K562 (cell line): Measurements from ENCODE around the gene BBC3. TPM values are rescaled to one million over a fixed set of nuclear protein-coding genes. Genes with fewer than 3 reads are reported as not detected.

Experiments
- ATAC-seq: fragments of 200-7000 bp; cut with Tn5 transposase; 3 replicates; pipeline ENCODE4 v1.9.1; 2020; ENCODE audit warnings: moderate library complexity
- BruUV-seq: library from RNA; stranded (reverse); fragments of 400-500 nt; replicated peaks from 2 replicates; lab custom pipeline; 2021; lab: Mats Ljungman, UMichigan
- CTCF ChIA-PET: fragments of 300-600 bp; formaldehyde crosslinking; extraction: SDS; loops from one replicate; lab custom pipeline; 2021; ENCODE audit warnings: low intra/inter-chr PET ratio; lab: Yijun Ruan, JAX
- POLR2A ChIA-PET: fragments of 300-600, 350-650 bp; sonication (Branson Sonifier 250); formaldehyde crosslinking; extraction: SDS; loops from one replicate; lab custom pipeline; 2021; ENCODE audit warnings: antibody characterized with exemption, inconsistent platforms; lab: Yijun Ruan, JAX
- DNase-seq, 4 experiments: peaks; one replicate each; pipeline versions ENCODE4 v3.0.0 to v3.0.0-alpha.2; 2011 to 2018; ENCODE audit warnings: low spot score in 3 of 4, mixed read lengths in 3 of 4; ENCODE audit errors: extremely low read depth in 1 of 4
- FAIRE-seq: peaks from 2 replicates; lab custom pipeline; 2011; peaks lifted over from hg19 to GRCh38; lab: Jason Lieb, UNC
- H2AFZ ChIP-seq: 2 replicates; pipeline ENCODE4 v1.6.0; 2011; ENCODE audit warnings: low read depth, low read length, control low read depth, inconsistent platforms
- H3K27ac ChIP-seq: fragments of 200-600 bp; 3 replicates; pipeline ENCODE4 v1.8.0; 2011; ENCODE audit warnings: low read depth, mild to moderate bottlenecking, control low read depth, inconsistent platforms, low read length, moderate library complexity, mixed read lengths; ENCODE audit errors: extremely low read depth
- H3K27me3 ChIP-seq, 2 experiments: fragments of 300-600 bp in 1 of 2; 2 replicates in 1 of 2; 3 replicates in 1 of 2; pipeline versions ENCODE4 v1.6.0 to v1.8.0; 2011; ENCODE audit warnings: inconsistent platforms in 2 of 2, low read length in 2 of 2, mild to moderate bottlenecking in 1 of 2, mixed read lengths in 1 of 2, moderate library complexity in 1 of 2; ENCODE audit not compliant: control insufficient read depth in 2 of 2, insufficient read depth in 2 of 2
- H3K36me3 ChIP-seq: fragments of 300-600 bp; 3 replicates; pipeline ENCODE4 v1.8.0; 2011; ENCODE audit warnings: mild to moderate bottlenecking, low read length, inconsistent platforms; ENCODE audit not compliant: control insufficient read depth, insufficient read depth
- H3K4me1 ChIP-seq, 2 experiments: fragments of 200-600 bp in 1 of 2; replicated peaks in 1 of 2; 2 replicates in 1 of 2; 3 replicates in 1 of 2; pipeline versions ENCODE4 v1.5.1 to v1.8.0; 2011; ENCODE audit warnings: inconsistent platforms in 2 of 2, low read length in 2 of 2, mild to moderate bottlenecking in 1 of 2, mixed read lengths in 1 of 2, moderate library complexity in 1 of 2; ENCODE audit not compliant: control insufficient read depth in 2 of 2, insufficient read depth in 2 of 2
- H3K4me2 ChIP-seq: 2 replicates; pipeline ENCODE4 v1.6.1; 2011; ENCODE audit warnings: low read length, control low read depth, inconsistent platforms, mixed read lengths; ENCODE audit not compliant: insufficient read depth
- H3K4me3 ChIP-seq: fragments of 200-600 bp; sonication (generic), shearing (Covaris generic); 2 replicates; pipeline ENCODE4 v1.5.1; 2016; ENCODE audit warnings: control low read depth, inconsistent platforms
- H3K79me2 ChIP-seq: fragments of 200-600 bp; 3 replicates; pipeline ENCODE4 v1.8.0; 2011; ENCODE audit warnings: low read length, inconsistent platforms; ENCODE audit not compliant: control insufficient read depth, insufficient read depth
- H3K9ac ChIP-seq, 2 experiments: 2 replicates each; pipeline versions ENCODE4 v1.6.0 to v1.6.1; 2011; ENCODE audit warnings: low read depth in 2 of 2, low read length in 2 of 2, control low read depth in 1 of 2, inconsistent platforms in 1 of 2, mild to moderate bottlenecking in 1 of 2, mixed read lengths in 1 of 2; ENCODE audit not compliant: insufficient read depth in 1 of 2
- H3K9me1 ChIP-seq: one replicate; pipeline ENCODE4 v1.6.0; 2011; ENCODE audit warnings: inconsistent platforms, mild to moderate bottlenecking, low read length, moderate library complexity; ENCODE audit not compliant: control insufficient read depth, insufficient read depth
- H3K9me3 ChIP-seq: replicated peaks from 2 replicates; pipeline ENCODE4 v1.5.1; 2011; ENCODE audit warnings: low read depth, low read length, inconsistent platforms; ENCODE audit not compliant: control insufficient read depth, insufficient read depth
- H4K20me1 ChIP-seq: replicated peaks from 2 replicates; pipeline ENCODE4 v1.6.1; 2011; ENCODE audit warnings: low read length, inconsistent platforms, mixed read lengths; ENCODE audit not compliant: control insufficient read depth, insufficient read depth
- ARNT ChIP-seq, 2 experiments: fragments of 450-650 bp; IDR thresholded peaks; 2 replicates each; pipeline ENCODE4 v1.6.1; 2016; ENCODE audit warnings: mild to moderate bottlenecking in 1 of 2
- CBX1 ChIP-seq: sonication (generic); IDR thresholded peaks from 2 replicates; pipeline ENCODE4 v1.6.1; 2016; ENCODE audit warnings: antibody characterized with exemption, low read depth, mild to moderate bottlenecking
- HDAC1 ChIP-seq, 2 experiments: fragments of 450-650 bp; IDR thresholded peaks; 2 replicates each; pipeline ENCODE4 v1.6.1; 2016 to 2017; ENCODE audit warnings: inconsistent platforms in 1 of 2, mild to moderate bottlenecking in 1 of 2, moderate library complexity in 1 of 2
- MCM3 ChIP-seq: fragments of 450-650 bp; IDR thresholded peaks from 2 replicates; pipeline ENCODE4 v1.6.1; 2016
- NFYB ChIP-seq: IDR thresholded peaks from 2 replicates; pipeline ENCODE4 v1.6.1; 2011; ENCODE audit warnings: mild to moderate bottlenecking, moderate library complexity; ENCODE audit not compliant: insufficient read length; ENCODE audit errors: extremely low read depth
- RBFOX2 ChIP-seq: fragments of 200-400 bp; formaldehyde crosslinking; IDR thresholded peaks from 2 replicates; pipeline ENCODE4 v1.6.1; 2017; ENCODE audit warnings: low read depth, mild to moderate bottlenecking, low read length, moderate library complexity
- SREBF1 ChIP-seq: fragments of 150-350 bp; IDR thresholded peaks from 2 replicates; pipeline ENCODE4 v1.6.1; 2014; ENCODE audit warnings: antibody characterized with exemption, low read depth, low read length, borderline replicate concordance
- SRSF9 ChIP-seq: fragments of 200-400 bp; formaldehyde crosslinking; IDR thresholded peaks from 2 replicates; pipeline ENCODE4 v1.6.1; 2017; ENCODE audit warnings: low read depth, low read length, borderline replicate concordance
- WHSC1 ChIP-seq: IDR thresholded peaks from one replicate; pipeline ENCODE4 v1.6.1; 2012; ENCODE audit warnings: low read length, control low read depth, inconsistent platforms
- WGBS: fragments of 100-300 bp; shearing (Covaris generic); methylation state at CpG from one replicate; pipeline ENCODE4 v1.1.6; 2016; ENCODE audit warnings: low coverage, mixed read lengths; ENCODE audit not compliant: insufficient coverage; ENCODE audit errors: missing lambda C conversion rate; 5-methylcytosine and 5-hydroxymethylcytosine counted together
- in situ Hi-C: fragments of 300-500 bp; cut with MboI; formaldehyde crosslinking; loops from 4 replicates; pipeline ENCODE4 v1.15.0; 2018; ENCODE audit warnings: inconsistent platforms, mixed read lengths
- intact Hi-C: fragments of 100-400 bp; cut with micrococcal nuclease; formaldehyde crosslinking; loops from 2 replicates; pipeline ENCODE4 v1.14.2; 2022
- polyA plus RNA-seq, 8 experiments: library from polyadenylated mRNA; depleted of rRNA in 4 of 8; stranded (reverse) in 5 of 8; unstranded in 3 of 8; fragments of >200 nt; fragmentation: Nextera tagmentation in 2 of 8; fragmentation: Illumina TruSeq in 1 of 8; extraction: Ambion mirVana in 2 of 8; extraction: Trizol in 1 of 8; gene quantifications; 2 replicates each; pipeline versions ENCODE4 v1.2.1 to v1.2.3, GENCODE V29; 2011 to 2014; ENCODE audit warnings: inconsistent platforms in 1 of 8, missing spikeins in 1 of 8
- total RNA-seq, 7 experiments: library from RNA; depleted of rRNA in 6 of 7; stranded (reverse); fragments of >200 nt in 6 of 7; fragmentation: Illumina TruSeq in 2 of 7; extraction: Trizol in 2 of 7; gene quantifications; 2 replicates each; pipeline versions ENCODE4 v1.2.1 to v1.2.3, GENCODE V29; 2011 to 2021; ENCODE audit warnings: low replicate concordance in 1 of 7
- TF ChIP-seq, protein P1 (sequence below): IDR thresholded peaks from 2 replicates; pipeline ENCODE4 v1.6.1; 2012; ENCODE audit warnings: low read depth, low read length, improper control_type of control experiment, borderline replicate concordance
- TF ChIP-seq, protein P2 (sequence below): sonication (generic); formaldehyde crosslinking; IDR thresholded peaks from 2 replicates; pipeline ENCODE4 v1.8.0; 2023; ENCODE audit warnings: missing genetic modification reagents, mild to moderate bottlenecking, borderline replicate concordance
- TF ChIP-seq, protein P3 (sequence below): sonication (generic); formaldehyde crosslinking; IDR thresholded peaks from 2 replicates; pipeline ENCODE4 v1.8.0; 2022; ENCODE audit warnings: mild to moderate bottlenecking, low read depth, missing genetic modification reagents
- TF ChIP-seq, protein P4 (sequence below): fragments of 450-650 bp; IDR thresholded peaks from 2 replicates; pipeline ENCODE4 v1.7.0; 2016; ENCODE audit warnings: borderline replicate concordance

The BBC3 gene
- total and polyA plus RNA-seq, 9 of the 15 experiments (the other 6 are each of a cell fraction or from before 2014, with no cell fraction given), result 0.15 to 30.7 (median 4.8) TPM

DNA sequence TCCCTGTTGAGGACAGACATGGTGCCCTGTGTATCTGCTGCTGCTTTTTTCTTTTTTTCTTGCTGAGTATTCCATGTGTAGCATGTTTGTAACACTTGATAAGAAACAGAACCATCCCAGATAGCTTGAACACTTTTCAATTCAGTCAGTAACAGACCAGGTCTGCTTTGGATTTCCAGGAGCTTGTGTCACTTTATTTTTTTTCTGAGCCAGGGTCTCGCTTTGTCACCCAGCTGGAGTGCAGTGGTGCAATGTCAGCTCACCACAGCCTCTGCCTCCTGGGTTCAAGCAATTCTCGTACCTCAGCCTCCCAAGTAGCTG, 43.7 kb downstream of the BBC3 start:
- H2AFZ ChIP-seq, result no peak overlapping the region
- no peak for TF ChIP-seq MCM3
- TF ChIP-seq RBFOX2, result no peak
- no peak for TF ChIP-seq NFYB
- TF ChIP-seq, protein P1, sequence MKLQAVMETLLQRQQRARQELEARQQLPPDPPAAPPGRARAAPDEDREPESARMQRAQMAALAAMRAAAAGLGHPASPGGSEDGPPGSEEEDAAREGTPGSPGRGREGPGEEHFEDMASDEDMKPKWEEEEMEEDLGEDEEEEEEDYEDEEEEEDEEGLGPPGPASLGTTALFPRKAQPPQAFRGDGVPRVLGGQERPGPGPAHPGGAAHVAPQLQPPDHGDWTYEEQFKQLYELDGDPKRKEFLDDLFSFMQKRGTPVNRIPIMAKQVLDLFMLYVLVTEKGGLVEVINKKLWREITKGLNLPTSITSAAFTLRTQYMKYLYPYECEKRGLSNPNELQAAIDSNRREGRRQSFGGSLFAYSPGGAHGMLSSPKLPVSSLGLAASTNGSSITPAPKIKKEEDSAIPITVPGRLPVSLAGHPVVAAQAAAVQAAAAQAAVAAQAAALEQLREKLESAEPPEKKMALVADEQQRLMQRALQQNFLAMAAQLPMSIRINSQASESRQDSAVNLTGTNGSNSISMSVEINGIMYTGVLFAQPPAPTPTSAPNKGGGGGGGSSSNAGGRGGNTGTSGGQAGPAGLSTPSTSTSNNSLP, result no peak
- TF ChIP-seq, protein P2, sequence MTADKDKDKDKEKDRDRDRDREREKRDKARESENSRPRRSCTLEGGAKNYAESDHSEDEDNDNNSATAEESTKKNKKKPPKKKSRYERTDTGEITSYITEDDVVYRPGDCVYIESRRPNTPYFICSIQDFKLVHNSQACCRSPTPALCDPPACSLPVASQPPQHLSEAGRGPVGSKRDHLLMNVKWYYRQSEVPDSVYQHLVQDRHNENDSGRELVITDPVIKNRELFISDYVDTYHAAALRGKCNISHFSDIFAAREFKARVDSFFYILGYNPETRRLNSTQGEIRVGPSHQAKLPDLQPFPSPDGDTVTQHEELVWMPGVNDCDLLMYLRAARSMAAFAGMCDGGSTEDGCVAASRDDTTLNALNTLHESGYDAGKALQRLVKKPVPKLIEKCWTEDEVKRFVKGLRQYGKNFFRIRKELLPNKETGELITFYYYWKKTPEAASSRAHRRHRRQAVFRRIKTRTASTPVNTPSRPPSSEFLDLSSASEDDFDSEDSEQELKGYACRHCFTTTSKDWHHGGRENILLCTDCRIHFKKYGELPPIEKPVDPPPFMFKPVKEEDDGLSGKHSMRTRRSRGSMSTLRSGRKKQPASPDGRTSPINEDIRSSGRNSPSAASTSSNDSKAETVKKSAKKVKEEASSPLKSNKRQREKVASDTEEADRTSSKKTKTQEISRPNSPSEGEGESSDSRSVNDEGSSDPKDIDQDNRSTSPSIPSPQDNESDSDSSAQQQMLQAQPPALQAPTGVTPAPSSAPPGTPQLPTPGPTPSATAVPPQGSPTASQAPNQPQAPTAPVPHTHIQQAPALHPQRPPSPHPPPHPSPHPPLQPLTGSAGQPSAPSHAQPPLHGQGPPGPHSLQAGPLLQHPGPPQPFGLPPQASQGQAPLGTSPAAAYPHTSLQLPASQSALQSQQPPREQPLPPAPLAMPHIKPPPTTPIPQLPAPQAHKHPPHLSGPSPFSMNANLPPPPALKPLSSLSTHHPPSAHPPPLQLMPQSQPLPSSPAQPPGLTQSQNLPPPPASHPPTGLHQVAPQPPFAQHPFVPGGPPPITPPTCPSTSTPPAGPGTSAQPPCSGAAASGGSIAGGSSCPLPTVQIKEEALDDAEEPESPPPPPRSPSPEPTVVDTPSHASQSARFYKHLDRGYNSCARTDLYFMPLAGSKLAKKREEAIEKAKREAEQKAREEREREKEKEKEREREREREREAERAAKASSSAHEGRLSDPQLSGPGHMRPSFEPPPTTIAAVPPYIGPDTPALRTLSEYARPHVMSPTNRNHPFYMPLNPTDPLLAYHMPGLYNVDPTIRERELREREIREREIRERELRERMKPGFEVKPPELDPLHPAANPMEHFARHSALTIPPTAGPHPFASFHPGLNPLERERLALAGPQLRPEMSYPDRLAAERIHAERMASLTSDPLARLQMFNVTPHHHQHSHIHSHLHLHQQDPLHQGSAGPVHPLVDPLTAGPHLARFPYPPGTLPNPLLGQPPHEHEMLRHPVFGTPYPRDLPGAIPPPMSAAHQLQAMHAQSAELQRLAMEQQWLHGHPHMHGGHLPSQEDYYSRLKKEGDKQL (CRISPR knock-in tag), result no peak
- TF ChIP-seq WHSC1, result no peak
- TF ChIP-seq, protein P3, sequence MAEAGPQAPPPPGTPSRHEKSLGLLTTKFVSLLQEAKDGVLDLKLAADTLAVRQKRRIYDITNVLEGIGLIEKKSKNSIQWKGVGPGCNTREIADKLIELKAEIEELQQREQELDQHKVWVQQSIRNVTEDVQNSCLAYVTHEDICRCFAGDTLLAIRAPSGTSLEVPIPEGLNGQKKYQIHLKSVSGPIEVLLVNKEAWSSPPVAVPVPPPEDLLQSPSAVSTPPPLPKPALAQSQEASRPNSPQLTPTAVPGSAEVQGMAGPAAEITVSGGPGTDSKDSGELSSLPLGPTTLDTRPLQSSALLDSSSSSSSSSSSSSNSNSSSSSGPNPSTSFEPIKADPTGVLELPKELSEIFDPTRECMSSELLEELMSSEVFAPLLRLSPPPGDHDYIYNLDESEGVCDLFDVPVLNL, result no peak
- no peak for TF ChIP-seq HDAC1 (IDR thresholded peaks at IDR 0.05)
- no peak for TF ChIP-seq CBX1
- TF ChIP-seq, protein P4, sequence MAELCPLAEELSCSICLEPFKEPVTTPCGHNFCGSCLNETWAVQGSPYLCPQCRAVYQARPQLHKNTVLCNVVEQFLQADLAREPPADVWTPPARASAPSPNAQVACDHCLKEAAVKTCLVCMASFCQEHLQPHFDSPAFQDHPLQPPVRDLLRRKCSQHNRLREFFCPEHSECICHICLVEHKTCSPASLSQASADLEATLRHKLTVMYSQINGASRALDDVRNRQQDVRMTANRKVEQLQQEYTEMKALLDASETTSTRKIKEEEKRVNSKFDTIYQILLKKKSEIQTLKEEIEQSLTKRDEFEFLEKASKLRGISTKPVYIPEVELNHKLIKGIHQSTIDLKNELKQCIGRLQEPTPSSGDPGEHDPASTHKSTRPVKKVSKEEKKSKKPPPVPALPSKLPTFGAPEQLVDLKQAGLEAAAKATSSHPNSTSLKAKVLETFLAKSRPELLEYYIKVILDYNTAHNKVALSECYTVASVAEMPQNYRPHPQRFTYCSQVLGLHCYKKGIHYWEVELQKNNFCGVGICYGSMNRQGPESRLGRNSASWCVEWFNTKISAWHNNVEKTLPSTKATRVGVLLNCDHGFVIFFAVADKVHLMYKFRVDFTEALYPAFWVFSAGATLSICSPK, result no peak
- no peak for TF ChIP-seq SREBF1
- no peak for TF ChIP-seq SRSF9
- no peak for TF ChIP-seq ARNT (IDR thresholded peaks at IDR 0.05)
- TF ChIP-seq, all 486 proteins: peak for 0
- peaks cover under 1 to 5% of the 10 kb centered on the region in 2 experiments; a peak in 3 of 5 replicates for H3K4me1 ChIP-seq
- H3K79me2 ChIP-seq, result peaks cover 19% of the 10 kb centered on the region; the same call in 2 of the 3 replicates
- CTCF ChIA-PET, result no interaction called here
- POLR2A ChIA-PET, result interaction anchor here (0.6 to 1.7 kb wide), 6 partner anchors 9 to 76 kb away, joined by 3 to 10 read pairs (median 4); no protein-coding TSS in a partner anchor
- H3K27ac ChIP-seq, result no peak overlapping the region; the same call in 2 of the 3 replicates
- H3K9ac ChIP-seq, result peak overlapping the region in 1 of 2 experiments; percentile 26; a peak in 2 of 4 replicates
- no peak overlapping the region for H3K4me3 ChIP-seq
- no peaks in the 10 kb centered on the region for H3K9me1 ChIP-seq
- in situ Hi-C loops, result no loop called here
- H3K4me2 ChIP-seq, result no peak overlapping the region
- BruUV-seq, result no TSS peak
- DNase-seq (no peak), FAIRE-seq (no peak), ATAC-seq (no peak)
- H3K9me3 ChIP-seq, result no peaks in the 10 kb centered on the region
- no peaks in the 10 kb centered on the region for H4K20me1 ChIP-seq
- intact Hi-C loops, result no loop called here
- 76% methylated on average over 2 of the region's 2 CpGs for WGBS
- no peaks in the 10 kb centered on the region for H3K27me3 ChIP-seq
- peaks cover 87% of the 10 kb centered on the region for H3K36me3 ChIP-seq
